HepG2 (cell line): Measurements from ENCODE around the gene STK31. TPM values are rescaled to one million over a fixed set of nuclear protein-coding genes. Genes with fewer than 3 reads are reported as not detected.

Experiments
- ATAC-seq: fragments of 200-7000 bp; cut with Tn5 transposase; 3 replicates; pipeline ENCODE4 v1.9.1; 2020; ENCODE audit warnings: mild to moderate bottlenecking, moderate library complexity
- BruUV-seq: library from RNA; stranded (reverse); fragments of 400-500 nt; replicated peaks from 2 replicates; lab custom pipeline; 2021; lab: Mats Ljungman, UMichigan
- CTCF ChIA-PET: fragments of 300-600 bp; formaldehyde crosslinking; extraction: SDS; loops from one replicate; lab custom pipeline; 2021; ENCODE audit warnings: low total read pairs, inconsistent platforms, low intra/inter-chr PET ratio; lab: Yijun Ruan, JAX
- POLR2A ChIA-PET: fragments of 350-600 bp; sonication (Branson Sonifier 250); formaldehyde crosslinking; loops from one replicate; lab custom pipeline; 2020; ENCODE audit warnings: antibody characterized with exemption, inconsistent platforms; lab: Yijun Ruan, JAX
- DNase-seq: peaks from one replicate; pipeline ENCODE4 v3.0.0-alpha.2; 2015; ENCODE audit warnings: low spot score
- FAIRE-seq: peaks from 3 replicates; lab custom pipeline; 2011; peaks lifted over from hg19 to GRCh38; lab: Jason Lieb, UNC
- H2AFZ ChIP-seq: one replicate; pipeline ENCODE4 v1.6.1; 2011; ENCODE audit warnings: low read length, inconsistent platforms
- H3K27ac ChIP-seq: fragments of 300-600 bp; 3 replicates; pipeline ENCODE4 v1.8.0; 2011; ENCODE audit warnings: mixed run types, mild to moderate bottlenecking, mixed read lengths, low read length, inconsistent platforms; ENCODE audit not compliant: insufficient read depth; ENCODE audit errors: extremely low read length
- H3K27me3 ChIP-seq, 2 experiments: fragments of 200-600 bp in 1 of 2; 2 replicates in 1 of 2; 3 replicates in 1 of 2; pipeline versions ENCODE4 v1.6.0 to v1.8.0; 2011; ENCODE audit warnings: low read length in 2 of 2, mild to moderate bottlenecking in 2 of 2, moderate library complexity in 2 of 2, inconsistent platforms in 1 of 2; ENCODE audit not compliant: insufficient read depth in 2 of 2, control insufficient read depth in 1 of 2
- H3K36me3 ChIP-seq, 2 experiments: fragments of 200-600 bp in 1 of 2; replicated peaks in 1 of 2; 2 replicates in 1 of 2; 3 replicates in 1 of 2; pipeline versions ENCODE4 v1.5.1 to v1.8.0; 2011; ENCODE audit warnings: low read length in 2 of 2, inconsistent platforms in 1 of 2; ENCODE audit not compliant: insufficient read depth in 2 of 2, control insufficient read depth in 1 of 2
- H3K4me1 ChIP-seq: 2 replicates; pipeline ENCODE4 v1.5.1; 2012; ENCODE audit warnings: low read length, inconsistent platforms; ENCODE audit not compliant: insufficient read depth
- H3K4me2 ChIP-seq: 2 replicates; pipeline ENCODE4 v1.6.0; 2011; ENCODE audit warnings: low read depth, low read length, inconsistent platforms
- H3K4me3 ChIP-seq, 3 experiments: fragments of 200-600 bp in 1 of 3; sonication (generic), shearing (Covaris generic) in 1 of 3; replicated peaks in 1 of 3; 2 replicates each; pipeline ENCODE4 v1.5.1; 2011 to 2016; ENCODE audit warnings: low read length in 3 of 3, inconsistent platforms in 2 of 3, low read depth in 2 of 3, mild to moderate bottlenecking in 2 of 3, control low read depth in 1 of 3, mixed read lengths in 1 of 3; ENCODE audit not compliant: insufficient read depth in 1 of 3
- H3K79me2 ChIP-seq: one replicate; pipeline ENCODE4 v1.6.1; 2011; ENCODE audit warnings: low read length, inconsistent platforms; ENCODE audit not compliant: insufficient read depth
- H3K9ac ChIP-seq: 2 replicates; pipeline ENCODE4 v1.6.0; 2011; ENCODE audit warnings: mild to moderate bottlenecking, low read depth, low read length, inconsistent platforms; ENCODE audit not compliant: insufficient read depth
- H3K9me3 ChIP-seq: 2 replicates; pipeline ENCODE4 v1.5.1; 2012; ENCODE audit warnings: mild to moderate bottlenecking, low read length
- H4K20me1 ChIP-seq: 2 replicates; pipeline ENCODE4 v1.6.0; 2011; ENCODE audit warnings: inconsistent platforms, mild to moderate bottlenecking, low read length, moderate library complexity; ENCODE audit not compliant: insufficient read depth
- POGZ ChIP-seq: sonication (generic); formaldehyde crosslinking; IDR thresholded peaks from 2 replicates; pipeline ENCODE4 v1.4.0; 2020; ENCODE audit warnings: mild to moderate bottlenecking, missing genetic modification reagents
- TFDP2 ChIP-seq: sonication (generic); formaldehyde crosslinking; IDR thresholded peaks from 2 replicates; pipeline ENCODE4 v1.4.0; 2020; ENCODE audit warnings: missing genetic modification reagents
- ZNF770 ChIP-seq: sonication (generic); formaldehyde crosslinking; IDR thresholded peaks from 2 replicates; pipeline ENCODE4 v1.5.0; 2020; ENCODE audit warnings: mild to moderate bottlenecking, missing genetic modification reagents
- WGBS: methylation state at CpG from one replicate; pipeline ENCODE4 v1.1.6; 2017; ENCODE audit warnings: low lambda C conversion rate; 5-methylcytosine and 5-hydroxymethylcytosine counted together
- in situ Hi-C: cut with HindIII; loops from 2 replicates; pipeline ENCODE4 v1.10.0; 2017; ENCODE audit warnings: low pct_unique_long_range_greater_than_20kb; ENCODE audit not compliant: extremely low pct_ligation_motif_present
- intact Hi-C: fragments of 100-400 bp; cut with micrococcal nuclease; formaldehyde crosslinking; loops from one replicate; pipeline ENCODE4 v1.10.0; 2022; ENCODE audit not compliant: unreplicated experiment
- polyA plus RNA-seq, 8 experiments: library from polyadenylated mRNA; depleted of rRNA in 3 of 8; stranded (reverse) in 7 of 8; unstranded in 1 of 8; fragments of >200 nt; fragmentation: Illumina TruSeq in 4 of 8; extraction: Trizol in 4 of 8; gene quantifications; 2 replicates each; pipeline versions ENCODE4 v1.2.1 to v1.2.3, GENCODE V29; 2011 to 2016; ENCODE audit warnings: low read depth in 4 of 8, missing spikeins in 1 of 8, mixed read lengths in 1 of 8; ENCODE audit not compliant: insufficient read depth in 1 of 8
- total RNA-seq, 5 experiments: library from RNA; depleted of rRNA; stranded (reverse); fragments of >200 nt; fragmentation: Illumina TruSeq; extraction: Trizol; gene quantifications; 2 replicates each; pipeline ENCODE4 v1.2.3, GENCODE V29; 2016; ENCODE audit warnings: low read depth in 1 of 5
- TF ChIP-seq, protein P1 (sequence below), 2 experiments: IDR thresholded peaks; 2 replicates each; pipeline ENCODE4 v1.6.1; 2011 to 2012; ENCODE audit warnings: low read length in 2 of 2, borderline replicate concordance in 1 of 2, low read depth in 1 of 2, mild to moderate bottlenecking in 1 of 2, moderate library complexity in 1 of 2
- TF ChIP-seq, protein P2 (sequence below): sonication (generic); formaldehyde crosslinking; IDR thresholded peaks from 2 replicates; pipeline ENCODE4 v1.4.0; 2020; ENCODE audit warnings: missing genetic modification reagents

The STK31 gene
- total and polyA plus RNA-seq, 2 of the 13 experiments (the other 11 are each of a cell fraction or from before 2014, with no cell fraction given): not detected

GRCh38 chr7:23713285-23714149, 3.5 kb downstream of the STK31 start:
- intact Hi-C loops: loop anchor here (2.0 kb wide), 1 partner anchor 451 kb away; no protein-coding TSS in a partner anchor
- TF ChIP-seq, protein P1, sequence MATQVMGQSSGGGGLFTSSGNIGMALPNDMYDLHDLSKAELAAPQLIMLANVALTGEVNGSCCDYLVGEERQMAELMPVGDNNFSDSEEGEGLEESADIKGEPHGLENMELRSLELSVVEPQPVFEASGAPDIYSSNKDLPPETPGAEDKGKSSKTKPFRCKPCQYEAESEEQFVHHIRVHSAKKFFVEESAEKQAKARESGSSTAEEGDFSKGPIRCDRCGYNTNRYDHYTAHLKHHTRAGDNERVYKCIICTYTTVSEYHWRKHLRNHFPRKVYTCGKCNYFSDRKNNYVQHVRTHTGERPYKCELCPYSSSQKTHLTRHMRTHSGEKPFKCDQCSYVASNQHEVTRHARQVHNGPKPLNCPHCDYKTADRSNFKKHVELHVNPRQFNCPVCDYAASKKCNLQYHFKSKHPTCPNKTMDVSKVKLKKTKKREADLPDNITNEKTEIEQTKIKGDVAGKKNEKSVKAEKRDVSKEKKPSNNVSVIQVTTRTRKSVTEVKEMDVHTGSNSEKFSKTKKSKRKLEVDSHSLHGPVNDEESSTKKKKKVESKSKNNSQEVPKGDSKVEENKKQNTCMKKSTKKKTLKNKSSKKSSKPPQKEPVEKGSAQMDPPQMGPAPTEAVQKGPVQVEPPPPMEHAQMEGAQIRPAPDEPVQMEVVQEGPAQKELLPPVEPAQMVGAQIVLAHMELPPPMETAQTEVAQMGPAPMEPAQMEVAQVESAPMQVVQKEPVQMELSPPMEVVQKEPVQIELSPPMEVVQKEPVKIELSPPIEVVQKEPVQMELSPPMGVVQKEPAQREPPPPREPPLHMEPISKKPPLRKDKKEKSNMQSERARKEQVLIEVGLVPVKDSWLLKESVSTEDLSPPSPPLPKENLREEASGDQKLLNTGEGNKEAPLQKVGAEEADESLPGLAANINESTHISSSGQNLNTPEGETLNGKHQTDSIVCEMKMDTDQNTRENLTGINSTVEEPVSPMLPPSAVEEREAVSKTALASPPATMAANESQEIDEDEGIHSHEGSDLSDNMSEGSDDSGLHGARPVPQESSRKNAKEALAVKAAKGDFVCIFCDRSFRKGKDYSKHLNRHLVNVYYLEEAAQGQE (IDR thresholded peaks at IDR 0.05; ENCODE audit: borderline replicate concordance in 1 of 2, low read depth in 1 of 2, low read length in 2 of 2): no peak
- TF ChIP-seq, protein P2, sequence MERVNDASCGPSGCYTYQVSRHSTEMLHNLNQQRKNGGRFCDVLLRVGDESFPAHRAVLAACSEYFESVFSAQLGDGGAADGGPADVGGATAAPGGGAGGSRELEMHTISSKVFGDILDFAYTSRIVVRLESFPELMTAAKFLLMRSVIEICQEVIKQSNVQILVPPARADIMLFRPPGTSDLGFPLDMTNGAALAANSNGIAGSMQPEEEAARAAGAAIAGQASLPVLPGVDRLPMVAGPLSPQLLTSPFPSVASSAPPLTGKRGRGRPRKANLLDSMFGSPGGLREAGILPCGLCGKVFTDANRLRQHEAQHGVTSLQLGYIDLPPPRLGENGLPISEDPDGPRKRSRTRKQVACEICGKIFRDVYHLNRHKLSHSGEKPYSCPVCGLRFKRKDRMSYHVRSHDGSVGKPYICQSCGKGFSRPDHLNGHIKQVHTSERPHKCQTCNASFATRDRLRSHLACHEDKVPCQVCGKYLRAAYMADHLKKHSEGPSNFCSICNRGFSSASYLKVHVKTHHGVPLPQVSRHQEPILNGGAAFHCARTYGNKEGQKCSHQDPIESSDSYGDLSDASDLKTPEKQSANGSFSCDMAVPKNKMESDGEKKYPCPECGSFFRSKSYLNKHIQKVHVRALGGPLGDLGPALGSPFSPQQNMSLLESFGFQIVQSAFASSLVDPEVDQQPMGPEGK (CRISPR knock-in tag): no peak
- TF ChIP-seq TFDP2 (CRISPR knock-in tag) (no peak), ZNF770 (CRISPR knock-in tag) (no peak), POGZ (CRISPR knock-in tag) (no peak)
- TF ChIP-seq, all 625 proteins: peak for 0

More at GRCh38 chr7:23713285-23714149, 3.5 kb downstream of the STK31 start:
- H3K4me2 ChIP-seq: no peak overlapping the region
- no peaks in the 10 kb centered on the region for H4K20me1 ChIP-seq
- H3K27ac ChIP-seq: no peak overlapping the region
- no peak overlapping the region for H3K9ac ChIP-seq
- FAIRE-seq (no peak), DNase-seq (peak; percentile 6), ATAC-seq (no peak)
- in situ Hi-C loops: loop anchor here (5.0 to 25.0 kb wide), 2 partner anchors 141 to 451 kb away; no protein-coding TSS in a partner anchor
- H3K27me3 ChIP-seq: no peaks in the 10 kb centered on the region; a peak in 1 of 5 replicates
- BruUV-seq: no TSS peak
- H3K36me3 ChIP-seq: no peaks in the 10 kb centered on the region
- POLR2A ChIA-PET: no interaction called here
- no peaks in the 10 kb centered on the region for H3K79me2 ChIP-seq
- H3K4me1 ChIP-seq: peaks cover 14% of the 10 kb centered on the region
- no peak overlapping the region for H2AFZ ChIP-seq
- no peak overlapping the region for H3K4me3 ChIP-seq
- no peaks in the 10 kb centered on the region for H3K9me3 ChIP-seq
- WGBS: 7% methylated on average over 6 of the region's 6 CpGs
- CTCF ChIA-PET: interaction anchor here (2.6 to 2.9 kb wide), 2 partner anchors 143 to 166 kb away, joined by 37 to 45 read pairs; no protein-coding TSS in a partner anchor
